IMR-90 (cell line): ENCODE results near the gene CREB5. TPM values are rescaled to one million over a fixed set of nuclear protein-coding genes. Genes with fewer than 3 reads are reported as not detected.

Source experiments
- ATAC-seq: fragments of 200-7000 bp; cut with Tn5 transposase; 2 replicates; pipeline ENCODE4 v1.9.1; 2020; ENCODE audit warnings: low read depth, mild to moderate bottlenecking, moderate library complexity
- BruUV-seq: library from RNA; stranded (reverse); fragments of 400-500 nt; replicated peaks from 2 replicates; lab custom pipeline; 2021; lab: Mats Ljungman, UMichigan
- CTCF ChIA-PET: fragments of 300-600 bp; formaldehyde crosslinking; extraction: SDS; loops from one replicate; lab custom pipeline; 2021; ENCODE audit warnings: antibody characterized with exemption; lab: Yijun Ruan, JAX
- POLR2A ChIA-PET: fragments of 300-600 bp; sonication (Branson Sonifier 250); formaldehyde crosslinking; loops from one replicate; lab custom pipeline; 2022; ENCODE audit warnings: antibody characterized with exemption; ENCODE audit not compliant: unreplicated experiment; lab: Charles Lee
- DNase-seq: peaks from one replicate; pipeline ENCODE4 v3.0.0; 2013
- H2AFZ ChIP-seq: replicated peaks from 2 replicates; pipeline ENCODE3; 2013; ENCODE audit warnings: low read length, mild to moderate bottlenecking; ENCODE audit not compliant: poor library complexity
- H2AK5ac ChIP-seq: 2 replicates; pipeline ENCODE4 v1.6.1; 2013; ENCODE audit warnings: low read depth, low read length, inconsistent platforms
- H2AK9ac ChIP-seq: replicated peaks from 2 replicates; pipeline ENCODE3; 2013; ENCODE audit warnings: mild to moderate bottlenecking, low read depth, low read length, moderate library complexity; ENCODE audit not compliant: poor library complexity
- H2BK120ac ChIP-seq: 2 replicates; pipeline ENCODE4 v1.6.1; 2013; ENCODE audit warnings: low read depth, low read length, inconsistent platforms
- H2BK15ac ChIP-seq: 3 replicates; pipeline ENCODE4 v1.6.1; 2013; ENCODE audit warnings: low read depth, low read length, inconsistent platforms
- H2BK20ac ChIP-seq: 2 replicates; pipeline ENCODE4 v1.6.1; 2013; ENCODE audit warnings: low read depth, mild to moderate bottlenecking, inconsistent platforms, low read length, moderate library complexity
- H2BK5ac ChIP-seq: 2 replicates; pipeline ENCODE4 v1.6.1; 2013; ENCODE audit warnings: mild to moderate bottlenecking, low read depth, low read length, inconsistent platforms; ENCODE audit not compliant: poor library complexity, severe bottlenecking
- H3K14ac ChIP-seq: replicated peaks from 2 replicates; pipeline ENCODE4 v1.6.1; 2013; ENCODE audit warnings: low read depth, low read length, inconsistent platforms
- H3K18ac ChIP-seq: 2 replicates; pipeline ENCODE4 v1.6.1; 2013; ENCODE audit warnings: low read depth, low read length, control low read depth
- H3K23ac ChIP-seq: 2 replicates; pipeline ENCODE4 v1.6.1; 2013; ENCODE audit warnings: low read depth, low read length, inconsistent platforms
- H3K27ac ChIP-seq: 2 replicates; pipeline ENCODE4 v1.5.1; 2013; ENCODE audit warnings: mild to moderate bottlenecking, control low read depth, low read length; ENCODE audit not compliant: insufficient read depth
- H3K27me3 ChIP-seq: 2 replicates; pipeline ENCODE4 v1.6.1; 2013; ENCODE audit warnings: low read length; ENCODE audit not compliant: control insufficient read depth, insufficient read depth
- H3K36me3 ChIP-seq: 2 replicates; pipeline ENCODE4 v1.6.1; 2013; ENCODE audit warnings: low read length, mixed read lengths; ENCODE audit not compliant: control insufficient read depth, insufficient read depth
- H3K4ac ChIP-seq: 2 replicates; pipeline ENCODE4 v1.6.1; 2013; ENCODE audit warnings: low read depth, low read length, inconsistent platforms
- H3K4me1 ChIP-seq: 2 replicates; pipeline ENCODE4 v1.6.1; 2013; ENCODE audit warnings: low read length, mixed read lengths; ENCODE audit not compliant: control insufficient read depth, insufficient read depth
- H3K4me2 ChIP-seq: 2 replicates; pipeline ENCODE4 v1.6.1; 2013; ENCODE audit warnings: low read depth, mild to moderate bottlenecking, control low read depth, low read length, moderate library complexity
- H3K4me3 ChIP-seq: 2 replicates; pipeline ENCODE4 v1.5.1; 2013; ENCODE audit warnings: low read depth, mild to moderate bottlenecking, control low read depth, low read length, moderate library complexity; ENCODE audit not compliant: insufficient read depth
- H3K56ac ChIP-seq: 2 replicates; pipeline ENCODE4 v1.6.1; 2013; ENCODE audit warnings: low read length, inconsistent platforms; ENCODE audit not compliant: insufficient read depth; ENCODE audit errors: extremely low read depth
- H3K79me1 ChIP-seq, 2 experiments: 2 replicates each; pipeline ENCODE4 v1.6.1; 2013; ENCODE audit warnings: low read length in 2 of 2, inconsistent platforms in 1 of 2, low read depth in 1 of 2
- H3K9ac ChIP-seq: 2 replicates; pipeline ENCODE4 v1.6.1; 2013; ENCODE audit warnings: low read depth, low read length, control low read depth
- H3K9me1 ChIP-seq: 2 replicates; pipeline ENCODE4 v1.6.1; 2013; ENCODE audit warnings: low read length, inconsistent platforms; ENCODE audit not compliant: insufficient read depth
- H3K9me3 ChIP-seq: 2 replicates; pipeline ENCODE4 v1.6.1; 2013; ENCODE audit warnings: low read length; ENCODE audit not compliant: control insufficient read depth, insufficient read depth
- H4K20me1 ChIP-seq: 2 replicates; pipeline ENCODE4 v1.6.1; 2013; ENCODE audit warnings: low read length, inconsistent platforms; ENCODE audit not compliant: insufficient read depth
- H4K5ac ChIP-seq: 2 replicates; pipeline ENCODE4 v1.6.1; 2013; ENCODE audit warnings: mild to moderate bottlenecking, low read depth, low read length, control low read depth
- H4K8ac ChIP-seq, 2 experiments: 2 replicates each; pipeline ENCODE4 v1.6.1; 2013; ENCODE audit warnings: low read depth in 2 of 2, low read length in 2 of 2, control low read depth in 1 of 2, inconsistent platforms in 1 of 2
- H4K91ac ChIP-seq: 2 replicates; pipeline ENCODE4 v1.6.1; 2013; ENCODE audit warnings: low read depth, low read length, inconsistent platforms; ENCODE audit not compliant: insufficient read depth
- BHLHE40 ChIP-seq: fragments of 150-350 bp; IDR thresholded peaks from 2 replicates; pipeline ENCODE4 v1.6.1; 2016; ENCODE audit warnings: mild to moderate bottlenecking, low read depth, low read length
- WGBS, 2 experiments: methylation state at CpG; one replicate each; pipeline versions ENCODE4 v1.1.5 to v1.1.7; 2013; ENCODE audit warnings: missing lambda C conversion rate in 2 of 2; ENCODE audit not compliant: insufficient read length in 1 of 2; ENCODE audit errors: extremely low coverage in 2 of 2; 5-methylcytosine and 5-hydroxymethylcytosine counted together
- dilution Hi-C: fragments of 300-500 bp; cut with HindIII; formaldehyde crosslinking; loops from one replicate; pipeline ENCODE4 v1.14.3; 2018; ENCODE audit warnings: low sequenced_read_pairs; ENCODE audit not compliant: unreplicated experiment
- in situ Hi-C: fragments of 300-500 bp; cut with MboI; formaldehyde crosslinking; loops from 3 replicates; pipeline ENCODE4 v1.14.3; 2019; ENCODE audit warnings: low sequenced_read_pairs, inconsistent platforms, mixed read lengths
- intact Hi-C: fragments of 100-400 bp; cut with micrococcal nuclease; formaldehyde crosslinking; loops from 2 replicates; pipeline ENCODE4 v1.10.0; 2022
- polyA plus RNA-seq, 3 experiments: library from polyadenylated mRNA; depleted of rRNA; stranded (reverse); fragments of >200 nt; gene quantifications; 2 replicates each; pipeline ENCODE4 v1.2.3, GENCODE V29; 2012; ENCODE audit warnings: low replicate concordance in 1 of 3
- total RNA-seq: library from RNA; depleted of rRNA; stranded (reverse); fragments of >200 nt; gene quantifications from 2 replicates; pipeline ENCODE4 v1.2.3, GENCODE V29; 2012
- TF ChIP-seq, protein P1 (sequence below): conservative IDR thresholded peaks from 2 replicates; pipeline ENCODE4 v1.5.1; 2012; ENCODE audit warnings: mild to moderate bottlenecking, low read depth, low read length, improper control_type of control experiment
- TF ChIP-seq, protein P2 (sequence below): fragments of 150-350 bp; IDR thresholded peaks from 2 replicates; pipeline ENCODE4 v1.6.1; 2016; ENCODE audit warnings: low read depth, mild to moderate bottlenecking, low read length, moderate library complexity, borderline replicate concordance

Gene CREB5
- total and polyA plus RNA-seq, 2 of the 4 experiments (the other 2 are of a cell fraction), result 7.3 to 13.1 TPM

GRCh38 chr7:28759475-28759971, 347.2 kb downstream of the CREB5 start:
- intact Hi-C loops, result no loop called here
- no peaks in the 10 kb centered on the region for H3K27me3 ChIP-seq
- peak overlapping the region; percentile 73 for H3K4me2 ChIP-seq
- ATAC-seq (peak; percentile 86), DNase-seq (peak; percentile 80)
- H3K9ac ChIP-seq, result no peak overlapping the region
- H3K18ac ChIP-seq, result no peak overlapping the region
- no peaks in the 10 kb centered on the region for H3K79me1 ChIP-seq
- no peak overlapping the region for H2AK5ac ChIP-seq
- no peaks in the 10 kb centered on the region for H3K36me3 ChIP-seq
- H3K9me3 ChIP-seq, result no peaks in the 10 kb centered on the region
- ChIA-PET CTCF (no interaction called here), POLR2A (no interaction called here)
- no peak overlapping the region for H3K14ac ChIP-seq
- no peaks in the 10 kb centered on the region for H3K9me1 ChIP-seq
- H4K20me1 ChIP-seq, result no peaks in the 10 kb centered on the region
- no peak overlapping the region for H2BK5ac ChIP-seq
- no peak overlapping the region for H4K91ac ChIP-seq
- TF ChIP-seq, protein P1, sequence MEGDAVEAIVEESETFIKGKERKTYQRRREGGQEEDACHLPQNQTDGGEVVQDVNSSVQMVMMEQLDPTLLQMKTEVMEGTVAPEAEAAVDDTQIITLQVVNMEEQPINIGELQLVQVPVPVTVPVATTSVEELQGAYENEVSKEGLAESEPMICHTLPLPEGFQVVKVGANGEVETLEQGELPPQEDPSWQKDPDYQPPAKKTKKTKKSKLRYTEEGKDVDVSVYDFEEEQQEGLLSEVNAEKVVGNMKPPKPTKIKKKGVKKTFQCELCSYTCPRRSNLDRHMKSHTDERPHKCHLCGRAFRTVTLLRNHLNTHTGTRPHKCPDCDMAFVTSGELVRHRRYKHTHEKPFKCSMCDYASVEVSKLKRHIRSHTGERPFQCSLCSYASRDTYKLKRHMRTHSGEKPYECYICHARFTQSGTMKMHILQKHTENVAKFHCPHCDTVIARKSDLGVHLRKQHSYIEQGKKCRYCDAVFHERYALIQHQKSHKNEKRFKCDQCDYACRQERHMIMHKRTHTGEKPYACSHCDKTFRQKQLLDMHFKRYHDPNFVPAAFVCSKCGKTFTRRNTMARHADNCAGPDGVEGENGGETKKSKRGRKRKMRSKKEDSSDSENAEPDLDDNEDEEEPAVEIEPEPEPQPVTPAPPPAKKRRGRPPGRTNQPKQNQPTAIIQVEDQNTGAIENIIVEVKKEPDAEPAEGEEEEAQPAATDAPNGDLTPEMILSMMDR, result no peak
- peak; percentile 55; the same call in 1 of the 2 replicates for TF ChIP-seq BHLHE40
- TF ChIP-seq, protein P2, sequence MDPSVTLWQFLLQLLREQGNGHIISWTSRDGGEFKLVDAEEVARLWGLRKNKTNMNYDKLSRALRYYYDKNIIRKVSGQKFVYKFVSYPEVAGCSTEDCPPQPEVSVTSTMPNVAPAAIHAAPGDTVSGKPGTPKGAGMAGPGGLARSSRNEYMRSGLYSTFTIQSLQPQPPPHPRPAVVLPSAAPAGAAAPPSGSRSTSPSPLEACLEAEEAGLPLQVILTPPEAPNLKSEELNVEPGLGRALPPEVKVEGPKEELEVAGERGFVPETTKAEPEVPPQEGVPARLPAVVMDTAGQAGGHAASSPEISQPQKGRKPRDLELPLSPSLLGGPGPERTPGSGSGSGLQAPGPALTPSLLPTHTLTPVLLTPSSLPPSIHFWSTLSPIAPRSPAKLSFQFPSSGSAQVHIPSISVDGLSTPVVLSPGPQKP, result no peak
- no TSS peak for BruUV-seq
- dilution Hi-C loops, result no loop called here
- H2AFZ ChIP-seq, result no peak overlapping the region
- in situ Hi-C loops, result no loop called here
- H2AK9ac ChIP-seq, result no peak overlapping the region
- no peak overlapping the region for H4K5ac ChIP-seq
- no peak overlapping the region for H3K4me3 ChIP-seq
- H4K8ac ChIP-seq, result no peak overlapping the region
- no peak overlapping the region for H3K56ac ChIP-seq
- H2BK15ac ChIP-seq, result no peak overlapping the region
- no peak overlapping the region for H3K4ac ChIP-seq
- H2BK120ac ChIP-seq, result no peak overlapping the region
- 67% methylated on average over 1 of the region's 5 CpGs; no CpG with 5 or more reads in 1 of the 2 experiments for WGBS, 2 experiments
- H3K27ac ChIP-seq, result no peak overlapping the region
- no peak overlapping the region for H3K23ac ChIP-seq
- H2BK20ac ChIP-seq, result no peak overlapping the region
- H3K4me1 ChIP-seq, result peaks cover 6% of the 10 kb centered on the region
